Nephron (organoid): ENCODE data around the gene CPSF4L.
A peak's percentile ranks its signal among the peaks of the same experiment; 100 is the strongest.

ENCODE experiments used
- H3K27ac Mint-ChIP-seq, 3 experiments: 2 replicates each; pipeline ENCODE4 v1.8.0; 2020; ENCODE audit warnings: mixed read lengths in 3 of 3, mild to moderate bottlenecking in 2 of 3, moderate library complexity in 1 of 3
- H3K27me3 Mint-ChIP-seq: 2 replicates; pipeline ENCODE4 v1.8.0; 2021; ENCODE audit warnings: low read depth, mild to moderate bottlenecking, moderate library complexity, mixed read lengths
- H3K36me3 Mint-ChIP-seq: 2 replicates; pipeline ENCODE4 v1.8.0; 2020; ENCODE audit warnings: low read depth, mixed read lengths
- H3K4me1 Mint-ChIP-seq: 2 replicates; pipeline ENCODE4 v1.8.0; 2020; ENCODE audit warnings: mixed read lengths
- H3K4me3 Mint-ChIP-seq, 3 experiments: 2 replicates each; pipeline ENCODE4 v1.8.0; 2020; ENCODE audit warnings: mild to moderate bottlenecking in 3 of 3, mixed read lengths in 3 of 3, moderate library complexity in 2 of 3
- H3K9me3 Mint-ChIP-seq: 2 replicates; pipeline ENCODE4 v1.8.0; 2020; ENCODE audit warnings: mixed read lengths
- TF ChIP-seq, protein P1 (sequence below), 3 experiments: fragments of 200-600 bp; sonication (generic); IDR thresholded peaks; one replicate each; pipeline ENCODE4 v1.5.0; 2021; ENCODE audit warnings: antibody characterized with exemption in 3 of 3; ENCODE audit not compliant: unreplicated experiment in 3 of 3

The CPSF4L gene

GRCh38 chr17:73224663-73225305, 36.9 kb downstream of the CPSF4L start:
- no peak overlapping the region for H3K4me3 Mint-ChIP-seq
- peaks cover 38% of the 10 kb centered on the region for H3K4me1 Mint-ChIP-seq
- H3K9me3 Mint-ChIP-seq = no peaks in the 10 kb centered on the region
- TF ChIP-seq, protein P1, sequence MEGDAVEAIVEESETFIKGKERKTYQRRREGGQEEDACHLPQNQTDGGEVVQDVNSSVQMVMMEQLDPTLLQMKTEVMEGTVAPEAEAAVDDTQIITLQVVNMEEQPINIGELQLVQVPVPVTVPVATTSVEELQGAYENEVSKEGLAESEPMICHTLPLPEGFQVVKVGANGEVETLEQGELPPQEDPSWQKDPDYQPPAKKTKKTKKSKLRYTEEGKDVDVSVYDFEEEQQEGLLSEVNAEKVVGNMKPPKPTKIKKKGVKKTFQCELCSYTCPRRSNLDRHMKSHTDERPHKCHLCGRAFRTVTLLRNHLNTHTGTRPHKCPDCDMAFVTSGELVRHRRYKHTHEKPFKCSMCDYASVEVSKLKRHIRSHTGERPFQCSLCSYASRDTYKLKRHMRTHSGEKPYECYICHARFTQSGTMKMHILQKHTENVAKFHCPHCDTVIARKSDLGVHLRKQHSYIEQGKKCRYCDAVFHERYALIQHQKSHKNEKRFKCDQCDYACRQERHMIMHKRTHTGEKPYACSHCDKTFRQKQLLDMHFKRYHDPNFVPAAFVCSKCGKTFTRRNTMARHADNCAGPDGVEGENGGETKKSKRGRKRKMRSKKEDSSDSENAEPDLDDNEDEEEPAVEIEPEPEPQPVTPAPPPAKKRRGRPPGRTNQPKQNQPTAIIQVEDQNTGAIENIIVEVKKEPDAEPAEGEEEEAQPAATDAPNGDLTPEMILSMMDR (IDR thresholded peaks at IDR 0.05; ENCODE audit: unreplicated experiment in 3 of 3) = no peak
- peak overlapping the region in 1 of 3 experiments; percentile 26 for H3K27ac Mint-ChIP-seq
- peaks cover 12% of the 10 kb centered on the region for H3K36me3 Mint-ChIP-seq
- H3K27me3 Mint-ChIP-seq = no peaks in the 10 kb centered on the region

- H3K9me3 Mint-ChIP-seq = no peaks in the 10 kb centered on the region
- H3K4me1 Mint-ChIP-seq = peaks cover 35% of the 10 kb centered on the region
- TF ChIP-seq, protein P1 (IDR thresholded peaks at IDR 0.05; ENCODE audit: unreplicated experiment in 3 of 3) = no peak
- peaks cover 13% of the 10 kb centered on the region for H3K36me3 Mint-ChIP-seq
- no peak overlapping the region for H3K4me3 Mint-ChIP-seq
- H3K27ac Mint-ChIP-seq = no peak overlapping the region
- H3K27me3 Mint-ChIP-seq = no peaks in the 10 kb centered on the region
Observed at GRCh38 chr17:73224237-73224636, 37.4 kb downstream of the CPSF4L start.

DNA sequence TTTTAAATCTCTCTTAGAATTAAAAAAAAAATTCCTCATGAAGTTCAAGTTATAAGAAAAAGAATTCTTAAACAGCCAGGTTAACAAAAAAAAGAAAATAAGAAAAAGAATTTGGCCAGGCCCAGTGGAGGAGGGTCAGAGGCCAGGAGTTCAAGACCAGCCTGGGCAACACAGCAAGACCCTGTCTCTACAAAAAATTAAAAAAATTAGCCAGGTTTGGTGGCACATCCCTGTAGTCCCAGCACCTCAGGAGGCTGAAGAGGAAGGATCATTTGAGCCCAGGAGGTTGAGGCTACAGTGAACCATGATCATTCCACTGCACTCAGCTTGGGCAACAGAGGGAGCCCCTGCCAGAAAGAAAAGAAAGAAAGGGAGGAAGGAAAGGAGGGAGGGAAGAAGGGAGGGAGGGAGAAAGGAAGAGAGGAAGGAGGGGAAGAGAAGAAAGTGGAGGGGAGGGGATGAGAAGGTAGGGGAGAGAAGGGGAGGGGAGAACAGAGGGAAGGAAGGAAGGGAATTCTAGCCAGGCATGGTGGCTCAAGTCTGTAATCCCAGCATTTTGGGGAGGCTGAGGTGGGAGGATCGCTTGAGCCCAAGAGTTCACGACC, 38.0 kb downstream of the CPSF4L start:
- H3K9me3 Mint-ChIP-seq = no peaks in the 10 kb centered on the region
- H3K4me3 Mint-ChIP-seq = no peak overlapping the region

DNA sequence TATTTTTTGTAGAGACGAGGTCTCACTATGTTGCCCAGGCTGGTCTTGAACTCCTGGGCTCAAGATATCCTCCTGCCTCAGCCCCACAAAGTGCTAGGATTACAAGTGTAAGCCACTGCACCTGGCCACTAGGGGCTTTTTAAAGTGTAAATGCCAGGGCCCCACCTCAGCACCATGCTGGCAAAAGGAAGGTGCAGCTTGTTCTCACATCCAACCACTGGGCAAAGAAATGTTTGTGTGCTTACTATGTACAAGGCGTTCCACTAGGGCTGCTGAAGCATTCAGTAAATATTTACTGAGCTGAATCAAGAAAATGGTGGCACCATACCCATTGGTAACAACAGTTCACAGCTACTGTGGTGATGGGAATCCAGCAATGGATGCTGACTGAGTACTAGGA, 46.2 kb downstream of the CPSF4L start:
- H3K36me3 Mint-ChIP-seq = peaks cover 34% of the 10 kb centered on the region

More for the DNA sequence above, 38.0 kb downstream of the CPSF4L start:
- peaks cover 16% of the 10 kb centered on the region for H3K36me3 Mint-ChIP-seq
- peaks cover 30% of the 10 kb centered on the region for H3K4me1 Mint-ChIP-seq
- TF ChIP-seq, protein P1 (IDR thresholded peaks at IDR 0.05; ENCODE audit: unreplicated experiment in 3 of 3) = no peak
- H3K27me3 Mint-ChIP-seq = no peaks in the 10 kb centered on the region
- no peak overlapping the region for H3K27ac Mint-ChIP-seq

GRCh38 chr17:73214851-73215250, 46.8 kb downstream of the CPSF4L start:
- H3K4me3 Mint-ChIP-seq = no peak overlapping the region
- H3K4me1 Mint-ChIP-seq = no peaks in the 10 kb centered on the region
- TF ChIP-seq, protein P1 (IDR thresholded peaks at IDR 0.05; ENCODE audit: unreplicated experiment in 3 of 3) = no peak
- peaks cover 30% of the 10 kb centered on the region for H3K36me3 Mint-ChIP-seq
- no peak overlapping the region for H3K27ac Mint-ChIP-seq
- no peaks in the 10 kb centered on the region for H3K9me3 Mint-ChIP-seq
- no peaks in the 10 kb centered on the region for H3K27me3 Mint-ChIP-seq

More for the DNA sequence above, 46.2 kb downstream of the CPSF4L start:
- Mint-ChIP-seq H3K27ac (no peak overlapping the region), H3K27me3 (no peaks in the 10 kb centered on the region), H3K4me3 (no peak overlapping the region), H3K9me3 (no peaks in the 10 kb centered on the region), H3K4me1 (no peaks in the 10 kb centered on the region)
- TF ChIP-seq, protein P1 (IDR thresholded peaks at IDR 0.05; ENCODE audit: unreplicated experiment in 3 of 3) = no peak

DNA sequence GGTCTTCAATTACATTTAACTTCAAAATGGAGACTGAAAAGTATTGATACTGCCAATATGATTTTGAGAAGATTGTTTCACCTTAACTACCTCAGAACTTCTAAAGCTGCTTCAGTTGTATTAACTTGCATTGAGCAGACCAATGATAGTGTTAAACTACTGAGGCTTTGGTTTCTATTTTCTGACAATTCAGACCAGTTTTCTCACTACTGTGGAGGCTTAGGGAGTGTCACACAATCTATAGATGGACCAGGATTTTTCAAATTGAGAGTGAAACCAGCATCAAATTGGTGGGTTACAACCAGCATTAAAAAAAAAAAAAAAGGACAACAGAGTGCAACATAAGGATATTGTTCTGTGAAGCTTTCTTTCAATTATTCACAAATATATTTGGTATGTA, 47.7 kb downstream of the CPSF4L start:
- no peak overlapping the region for H3K4me3 Mint-ChIP-seq
- no peaks in the 10 kb centered on the region for H3K4me1 Mint-ChIP-seq
- no peaks in the 10 kb centered on the region for H3K27me3 Mint-ChIP-seq

More for the DNA sequence above, 47.7 kb downstream of the CPSF4L start:
- TF ChIP-seq, protein P1 (IDR thresholded peaks at IDR 0.05; ENCODE audit: unreplicated experiment in 3 of 3) = no peak
- H3K36me3 Mint-ChIP-seq = peaks cover 29% of the 10 kb centered on the region
- H3K9me3 Mint-ChIP-seq = no peaks in the 10 kb centered on the region
- no peak overlapping the region for H3K27ac Mint-ChIP-seq
